HG02840 (cell line): ENCODE measurements around the gene DSN1.

Source experiments
- ATAC-seq: cut with Tn5 transposase; IDR thresholded peaks from one replicate; pipeline ENCODE4 v1.9.1; 2021; ENCODE audit warnings: mild to moderate bottlenecking, moderate library complexity, moderate number of reproducible peaks; ENCODE audit not compliant: unreplicated experiment, low FRiP score

Gene DSN1

GRCh38 chr20:36709126-36709525, 64.4 kb downstream of the DSN1 start:
- ATAC-seq, result no peak

GRCh38 chr20:36703530-36703929, 70.0 kb downstream of the DSN1 start:
- ATAC-seq, result no peak
